Esophagus squamous epithelium (tissue), 5 donors: ENCODE results near the gene ARRDC2. TPM values are rescaled to one million over a fixed set of nuclear protein-coding genes. Genes with fewer than 3 reads are reported as not detected.

ENCODE experiments used
- DNase-seq: peaks from one replicate; lab custom pipeline; 2025; lab: John Stamatoyannopoulos, UW
- H3K27ac ChIP-seq, 4 donors: fragments of 200-600 bp; sonication (generic); one replicate each; pipeline ENCODE4 v1.5.1; 2016 to 2019; ENCODE audit warnings: mild to moderate bottlenecking in 1 of 4
- H3K27me3 ChIP-seq, 4 donors: fragments of 200-600 bp; sonication (generic); 1 replicate in 3 of 4; 2 replicates in 1 of 4; pipeline versions ENCODE4 v1.5.1 to v1.6.0; 2017 to 2021; ENCODE audit warnings: antibody characterized with exemption in 1 of 4
- H3K36me3 ChIP-seq, 3 donors: fragments of 200-600 bp; sonication (generic); one replicate each; pipeline ENCODE4 v1.5.1; 2016 to 2019
- H3K4me1 ChIP-seq, 3 donors: fragments of 200-600 bp; sonication (generic); one replicate each; pipeline ENCODE4 v1.5.1; 2017 to 2019
- H3K4me3 ChIP-seq, 4 donors: fragments of 200-600 bp; sonication (generic); 1 replicate in 3 of 4; 2 replicates in 1 of 4; pipeline ENCODE4 v1.5.1; 2016 to 2019; ENCODE audit warnings: mild to moderate bottlenecking in 2 of 4, moderate library complexity in 1 of 4
- H3K9me3 ChIP-seq, 3 donors: fragments of 200-600 bp; sonication (generic); one replicate each; pipeline ENCODE4 v1.5.1; 2016 to 2019
- CTCF ChIP-seq, 6 experiments: fragments of 450-650 bp in 4 of 6; fragments of 200-600 bp in 2 of 6; sonication (generic) in 2 of 6; IDR thresholded peaks; one replicate each; pipeline ENCODE4 v1.5.1; 2016 to 2019; ENCODE audit warnings: antibody characterized with exemption in 6 of 6, mild to moderate bottlenecking in 4 of 6, moderate library complexity in 4 of 6
- POLR2A ChIP-seq, 4 donors: fragments of 450-650 bp; IDR thresholded peaks; one replicate each; pipeline ENCODE4 v1.6.1; 2017; ENCODE audit warnings: antibody characterized with exemption in 4 of 4, mild to moderate bottlenecking in 4 of 4, moderate library complexity in 3 of 4
- WGBS, 2 donors: methylation state at CpG; one replicate each; pipeline ENCODE4 v1.1.5; 2018; 5-methylcytosine and 5-hydroxymethylcytosine counted together
- intact Hi-C: fragments of 100-400 bp; cut with DNase I; formaldehyde crosslinking; loops from one replicate; pipeline ENCODE4 v1.15.0; 2022
- total RNA-seq, 4 donors: library from RNA; depleted of rRNA; stranded (reverse); fragments of >200 nt; gene quantifications; one replicate each; pipeline ENCODE4 v1.1.0, GENCODE V29; 2016
- donor health status: DM: yes; HTN: yes; CAD: no.

Gene ARRDC2
- total RNA-seq, 4 donors from 2014 or later = 12.4 to 37.2 (median 15.4) TPM

- Histone ChIP-seq H3K27ac (peak overlapping the region; percentile 87 to 96 (median 92)), H3K9me3 (no peaks in the 10 kb centered on the region), H3K27me3 (no peaks in the 10 kb centered on the region), H3K4me1 (peaks cover 16 to 48% (median 16%) of the 10 kb centered on the region in 3 donors), H3K36me3 (peaks cover 0 to 7% (median 0%) of the 10 kb centered on the region in 3 donors), H3K4me3 (peak overlapping the region in 1 of 4 donors; percentile 86)
- WGBS, 2 donors = 62 to 71% methylated on average over 8 to 11 of the region's 21 CpGs
- TF ChIP-seq POLR2A (IDR thresholded peaks at IDR 0.05) (no peak), CTCF (IDR thresholded peaks at IDR 0.05) (no peak)
- DNase-seq = no peak
- intact Hi-C loops = loop anchor here (5.0 kb wide), 2 partner anchors 63 to 133 kb away; no protein-coding TSS in a partner anchor
These were observed 8.1 kb upstream of the ARRDC2 start for GRCh38 chr19:17999684-18000479.

GRCh38 chr19:18000480-18000914 is 7.5 kb upstream of the ARRDC2 start:
- peaks cover 0 to 7% (median 0%) of the 10 kb centered on the region in 3 donors for H3K36me3 ChIP-seq
- peak overlapping the region; percentile 87 to 96 (median 92) for H3K27ac ChIP-seq
- TF ChIP-seq POLR2A (IDR thresholded peaks at IDR 0.05) (no peak), CTCF (IDR thresholded peaks at IDR 0.05) (no peak)
- no peaks in the 10 kb centered on the region for H3K9me3 ChIP-seq
- peak overlapping the region; percentile 61 to 86 (median 77) for H3K4me3 ChIP-seq
- intact Hi-C loops = no loop called here
- no peaks in the 10 kb centered on the region for H3K27me3 ChIP-seq
- no peak for DNase-seq
- 19 to 20% methylated on average over 12 to 14 of the region's 17 CpGs for WGBS, 2 donors
- peaks cover 16 to 48% (median 16%) of the 10 kb centered on the region in 3 donors for H3K4me1 ChIP-seq

- Histone ChIP-seq H3K9me3 (no peaks in the 10 kb centered on the region), H3K27me3 (no peaks in the 10 kb centered on the region), H3K4me3 (peak overlapping the region; percentile 61 to 86 (median 77)), H3K4me1 (peaks cover 16 to 48% (median 16%) of the 10 kb centered on the region in 3 donors), H3K27ac (peak overlapping the region; percentile 87 to 96 (median 92)), H3K36me3 (peaks cover 0 to 7% (median 0%) of the 10 kb centered on the region in 3 donors)
- WGBS, 2 donors = 1% methylated on average over 12 of the region's 105 CpGs; no CpG with 5 or more reads in 1 of the 2 donors
- TF ChIP-seq POLR2A (IDR thresholded peaks at IDR 0.05) (peak in 2 of 4 donors; percentile 81 to 87), CTCF (IDR thresholded peaks at IDR 0.05) (peak in 1 of 6 experiments; percentile 8)
- DNase-seq = peak; percentile 61
- intact Hi-C loops = no loop called here
These were observed 6.8 kb upstream of the ARRDC2 start for GRCh38 chr19:18000915-18001776.

- Histone ChIP-seq H3K36me3 (peaks cover 0 to 7% (median 0%) of the 10 kb centered on the region in 3 donors), H3K27ac (peak overlapping the region; percentile 87 to 96 (median 92)), H3K27me3 (no peaks in the 10 kb centered on the region), H3K4me3 (peak overlapping the region; percentile 61 to 86 (median 77)), H3K4me1 (peaks cover 16 to 50% (median 19%) of the 10 kb centered on the region in 3 donors), H3K9me3 (no peaks in the 10 kb centered on the region)
- 7 to 24% methylated on average over 5 to 9 of the region's 15 CpGs for WGBS, 2 donors
- TF ChIP-seq CTCF (IDR thresholded peaks at IDR 0.05) (no peak), POLR2A (IDR thresholded peaks at IDR 0.05) (no peak)
- no peak for DNase-seq
- intact Hi-C loops = no loop called here
These were observed 6.1 kb upstream of the ARRDC2 start for GRCh38 chr19:18001777-18002345.
